ENCODE results near the gene FAM168A. TPM values are rescaled to one million over a fixed set of nuclear protein-coding genes. Genes with fewer than 3 reads are reported as not detected.

The FAM168A gene
- total and polyA plus RNA-seq, 9 donors, result 16.7 to 45.5 (median 39.5) TPM

DNA sequence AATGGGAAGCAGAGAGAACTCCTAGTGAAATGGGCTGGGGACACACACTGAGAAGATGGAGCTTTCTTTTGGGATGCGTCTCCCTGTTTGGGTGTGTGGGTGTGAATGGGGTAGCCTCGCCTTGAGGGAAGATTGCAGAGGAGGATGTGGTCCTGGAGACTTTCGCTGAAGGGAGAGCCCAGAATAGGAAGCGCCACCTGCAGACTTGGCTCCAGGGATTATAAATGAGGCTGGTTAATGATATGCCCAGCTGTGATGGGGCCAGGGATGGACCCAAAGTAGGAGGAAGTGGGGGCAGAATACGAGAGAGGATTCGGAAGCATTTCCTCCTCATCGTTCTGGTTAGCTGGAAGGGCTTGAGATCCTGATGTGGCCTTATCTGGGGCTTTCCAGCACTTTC lies 208.0 kb downstream of the FAM168A start:
- TF ChIP-seq EP300 (IDR thresholded peaks at IDR 0.05) (no peak), POLR2A (IDR thresholded peaks at IDR 0.05) (no peak), CTCF (IDR thresholded peaks at IDR 0.05) (no peak)
- intact Hi-C loops (cut with DNase I), result loop anchor here in 2 of 4 donors (5.0 to 10.0 kb wide), 3 partner anchors 38 to 95 kb away; no protein-coding TSS in a partner anchor
- Histone ChIP-seq H3K27ac (no peak overlapping the region), H3K4me1 (ENCODE audit: insufficient read depth) (no peaks in the 10 kb centered on the region), H3K36me3 (no peaks in the 10 kb centered on the region), H3K9me3 (no peaks in the 10 kb centered on the region), H3K4me3 (no peak overlapping the region), H3K27me3 (no peaks in the 10 kb centered on the region)
- 89 to 94% (median 92%) methylated on average over 7 of the region's 7 CpGs for WGBS, 3 donors
- no peak for DNase-seq

GRCh38 chr11:73389134-73389525 lies 208.8 kb downstream of the FAM168A start:
- TF ChIP-seq POLR2A (IDR thresholded peaks at IDR 0.05) (no peak), CTCF (IDR thresholded peaks at IDR 0.05) (no peak), EP300 (IDR thresholded peaks at IDR 0.05) (no peak)
- Histone ChIP-seq H3K36me3 (no peaks in the 10 kb centered on the region), H3K4me1 (ENCODE audit: insufficient read depth) (no peaks in the 10 kb centered on the region), H3K27me3 (no peaks in the 10 kb centered on the region), H3K9me3 (no peaks in the 10 kb centered on the region), H3K27ac (no peak overlapping the region), H3K4me3 (no peak overlapping the region)
- no peak for DNase-seq
- intact Hi-C loops (cut with DNase I), result loop anchor here in 1 of 4 donors (5.0 kb wide), 1 partner anchor 37 kb away; no protein-coding TSS in a partner anchor
- WGBS, 3 donors, result 73 to 94% (median 91%) methylated on average over 3 to 6 of the region's 6 CpGs

GRCh38 chr11:73388265-73389133 lies 209.4 kb downstream of the FAM168A start:
- intact Hi-C loops (cut with DNase I), result loop anchor here in 1 of 4 donors (5.0 kb wide), 1 partner anchor 36 kb away; no protein-coding TSS in a partner anchor
- Histone ChIP-seq H3K27me3 (no peaks in the 10 kb centered on the region), H3K4me3 (no peak overlapping the region), H3K4me1 (ENCODE audit: insufficient read depth) (no peaks in the 10 kb centered on the region), H3K27ac (no peak overlapping the region), H3K36me3 (no peaks in the 10 kb centered on the region), H3K9me3 (no peaks in the 10 kb centered on the region)
- DNase-seq, result no peak
- 88 to 89% (median 89%) methylated on average over 15 to 23 of the region's 23 CpGs for WGBS, 3 donors
- TF ChIP-seq CTCF (IDR thresholded peaks at IDR 0.05), result no peak
- TF ChIP-seq EP300 (IDR thresholded peaks at IDR 0.05), result no peak
- no peak for TF ChIP-seq POLR2A (IDR thresholded peaks at IDR 0.05)

DNA sequence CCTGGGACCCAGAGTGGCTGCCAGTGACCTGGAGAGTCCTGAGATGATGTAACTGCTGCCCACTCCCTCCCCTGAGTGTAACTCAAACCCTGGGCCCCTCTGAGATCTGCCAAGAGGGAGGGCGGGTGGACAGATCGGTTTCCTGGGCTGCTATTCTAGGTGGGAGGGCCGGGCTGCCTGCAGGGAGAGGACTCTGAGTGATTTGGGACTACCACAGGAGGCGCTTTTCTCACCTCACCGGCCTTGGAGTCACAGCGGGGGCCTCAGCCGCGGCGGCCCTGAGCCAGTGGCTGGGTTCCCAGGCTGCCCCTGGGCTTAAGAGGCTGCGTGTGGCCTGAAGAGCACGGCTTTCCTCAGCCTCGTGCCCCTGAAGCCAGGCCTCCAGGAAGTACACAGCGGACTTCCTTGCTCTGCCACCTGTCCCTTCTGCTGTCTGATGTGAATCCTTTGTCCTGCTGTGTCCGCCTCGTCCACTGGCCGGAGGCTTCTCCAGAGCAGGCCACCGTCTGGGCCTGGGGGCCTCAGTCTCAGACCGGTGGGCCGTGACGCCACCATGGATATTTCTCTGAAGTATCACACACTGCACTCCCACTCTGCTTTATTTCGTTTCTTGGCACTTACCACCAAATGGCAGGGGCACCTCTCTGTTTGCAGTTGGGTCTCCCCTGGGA lies 210.2 kb downstream of the FAM168A start:
- no peak for DNase-seq
- H3K27ac ChIP-seq, result no peak overlapping the region
- intact Hi-C loops (cut with DNase I), result loop anchor here in 1 of 4 donors (5.0 kb wide), 1 partner anchor 35 kb away; no protein-coding TSS in a partner anchor

More for the DNA sequence above, 210.2 kb downstream of the FAM168A start:
- TF ChIP-seq CTCF (IDR thresholded peaks at IDR 0.05), result no peak
- TF ChIP-seq POLR2A (IDR thresholded peaks at IDR 0.05), result no peak
- TF ChIP-seq EP300 (IDR thresholded peaks at IDR 0.05), result no peak
- no peak overlapping the region for H3K4me3 ChIP-seq
- no peaks in the 10 kb centered on the region for H3K9me3 ChIP-seq
- H3K4me1 ChIP-seq (ENCODE audit: insufficient read depth), result no peaks in the 10 kb centered on the region
- 84 to 89% (median 87%) methylated on average over 19 to 21 of the region's 21 CpGs for WGBS, 3 donors
- H3K36me3 ChIP-seq, result no peaks in the 10 kb centered on the region
- no peaks in the 10 kb centered on the region for H3K27me3 ChIP-seq

Measured in ovary (tissue), 9 donors.